ENCODE data around the gene AJAP1.

The AJAP1 gene

GRCh38 chr1:4634793-4635406, 19.5 kb upstream of the AJAP1 start:
- H3K9me3 Mint-ChIP-seq = no peaks in the 10 kb centered on the region
- ATAC-seq (replicated peaks; ENCODE audit: extremely low read depth, poor library complexity, severe bottlenecking) = no peak
- H3K36me3 Mint-ChIP-seq (ENCODE audit: insufficient read depth) = peaks cover under 1% of the 10 kb centered on the region
- DNase-seq (ENCODE audit: low spot score in 2 of 2) = no peak
- H3K4me3 Mint-ChIP-seq = no peak overlapping the region
- H3K27ac Mint-ChIP-seq (ENCODE audit: low read depth) = no peak overlapping the region
- H3K27me3 Mint-ChIP-seq = peaks cover 20% of the 10 kb centered on the region
- H3K4me1 Mint-ChIP-seq = no peaks in the 10 kb centered on the region

DNA sequence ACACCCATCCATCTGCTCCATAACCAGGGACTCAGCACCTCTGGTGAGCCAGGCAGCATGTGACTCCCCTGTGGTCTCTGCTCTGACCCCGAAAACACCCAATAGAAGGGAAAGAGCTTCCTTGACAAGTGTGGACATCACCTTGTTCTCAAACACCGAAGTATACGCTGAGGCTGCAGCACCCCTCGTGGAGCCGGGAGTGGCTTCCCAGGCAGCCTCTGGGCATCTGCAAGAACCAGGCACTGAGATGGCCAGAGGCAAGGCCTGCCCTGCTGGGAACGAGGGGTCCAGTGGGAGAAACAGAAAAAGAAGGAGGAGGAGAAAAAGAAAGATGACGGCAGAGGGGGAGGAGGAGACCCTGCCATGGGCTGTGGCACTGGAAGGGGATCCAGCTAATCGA, 18.2 kb upstream of the AJAP1 start:
- no peaks in the 10 kb centered on the region for H3K4me1 Mint-ChIP-seq
- H3K36me3 Mint-ChIP-seq (ENCODE audit: insufficient read depth) = no peaks in the 10 kb centered on the region
- H3K27me3 Mint-ChIP-seq = peaks cover 29% of the 10 kb centered on the region
- H3K4me3 Mint-ChIP-seq = no peak overlapping the region
- ATAC-seq (replicated peaks; ENCODE audit: extremely low read depth, poor library complexity, severe bottlenecking) (no peak), DNase-seq (ENCODE audit: low spot score in 2 of 2) (no peak)
- no peak overlapping the region for H3K27ac Mint-ChIP-seq (ENCODE audit: low read depth)
- no peaks in the 10 kb centered on the region for H3K9me3 Mint-ChIP-seq

GRCh38 chr1:4636644-4637380, 17.6 kb upstream of the AJAP1 start:
- H3K27me3 Mint-ChIP-seq = peaks cover 29% of the 10 kb centered on the region

DNA sequence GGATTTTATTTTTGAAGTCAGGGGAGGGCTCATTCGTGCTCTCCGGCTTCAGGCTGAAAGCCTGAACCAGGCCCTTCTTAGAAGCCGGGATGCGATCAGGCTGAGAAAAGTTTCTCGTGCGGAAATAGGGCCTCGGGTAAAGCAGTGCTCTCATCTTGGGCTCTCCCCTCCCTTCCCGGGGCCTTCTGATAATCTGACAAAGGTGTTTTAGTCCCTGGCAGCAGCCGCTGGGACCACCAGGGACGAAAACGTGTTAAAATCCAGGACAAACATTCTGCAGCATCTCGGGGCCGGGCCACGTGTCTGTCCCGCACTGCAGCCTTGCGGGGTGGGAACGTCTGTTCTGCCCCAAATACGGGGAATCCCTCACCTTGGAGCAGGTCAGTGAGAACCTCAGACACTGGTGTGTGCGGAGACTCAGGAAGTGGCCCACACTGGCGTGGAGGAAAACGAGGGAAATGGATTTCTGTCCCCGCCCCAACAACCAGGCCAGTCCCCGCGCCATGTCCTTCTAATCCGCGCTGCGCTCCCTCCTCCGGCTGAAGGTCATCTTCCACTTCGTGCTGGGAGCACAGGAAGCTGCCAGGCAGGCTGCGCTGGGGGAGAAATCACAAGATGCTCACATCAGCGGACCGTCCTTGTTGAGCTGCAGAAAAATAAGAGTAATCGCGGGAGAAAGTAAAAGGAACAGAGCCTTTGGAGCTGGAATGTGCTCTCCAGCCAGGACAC, 16.6 kb upstream of the AJAP1 start:
- Mint-ChIP-seq H3K9me3 (no peaks in the 10 kb centered on the region), H3K27me3 (peaks cover 29% of the 10 kb centered on the region), H3K4me3 (no peak overlapping the region), H3K36me3 (ENCODE audit: insufficient read depth) (no peaks in the 10 kb centered on the region), H3K27ac (ENCODE audit: low read depth) (no peak overlapping the region), H3K4me1 (no peaks in the 10 kb centered on the region)
- ATAC-seq (replicated peaks; ENCODE audit: extremely low read depth, poor library complexity, severe bottlenecking) (no peak), DNase-seq (ENCODE audit: low spot score in 2 of 2) (no peak)

More at GRCh38 chr1:4636644-4637380, 17.6 kb upstream of the AJAP1 start:
- no peak for ATAC-seq (replicated peaks; ENCODE audit: extremely low read depth, poor library complexity, severe bottlenecking)
- H3K4me3 Mint-ChIP-seq = no peak overlapping the region
- no peaks in the 10 kb centered on the region for H3K36me3 Mint-ChIP-seq (ENCODE audit: insufficient read depth)
- H3K9me3 Mint-ChIP-seq = no peaks in the 10 kb centered on the region
- DNase-seq (ENCODE audit: low spot score in 2 of 2) = no peak
- no peak overlapping the region for H3K27ac Mint-ChIP-seq (ENCODE audit: low read depth)
- H3K4me1 Mint-ChIP-seq = no peaks in the 10 kb centered on the region

- Mint-ChIP-seq H3K36me3 (ENCODE audit: insufficient read depth) (no peaks in the 10 kb centered on the region), H3K4me3 (no peak overlapping the region), H3K27ac (ENCODE audit: low read depth) (no peak overlapping the region), H3K9me3 (no peaks in the 10 kb centered on the region), H3K27me3 (peaks cover 29% of the 10 kb centered on the region), H3K4me1 (no peaks in the 10 kb centered on the region)
- DNase-seq (ENCODE audit: low spot score in 2 of 2) = no peak
- ATAC-seq (replicated peaks; ENCODE audit: extremely low read depth, poor library complexity, severe bottlenecking) = no peak
Measured at GRCh38 chr1:4638345-4638729, 16.1 kb upstream of the AJAP1 start.

GRCh38 chr1:4640931-4641330, 13.5 kb upstream of the AJAP1 start:
- H3K4me1 Mint-ChIP-seq = no peaks in the 10 kb centered on the region
- H3K36me3 Mint-ChIP-seq (ENCODE audit: insufficient read depth) = no peaks in the 10 kb centered on the region
- H3K27me3 Mint-ChIP-seq = peaks cover 28% of the 10 kb centered on the region
- no peak for DNase-seq (ENCODE audit: low spot score in 2 of 2)
- H3K27ac Mint-ChIP-seq (ENCODE audit: low read depth) = no peak overlapping the region
- no peak overlapping the region for H3K4me3 Mint-ChIP-seq
- ATAC-seq (replicated peaks; ENCODE audit: extremely low read depth, poor library complexity, severe bottlenecking) = no peak
- no peaks in the 10 kb centered on the region for H3K9me3 Mint-ChIP-seq

DNA sequence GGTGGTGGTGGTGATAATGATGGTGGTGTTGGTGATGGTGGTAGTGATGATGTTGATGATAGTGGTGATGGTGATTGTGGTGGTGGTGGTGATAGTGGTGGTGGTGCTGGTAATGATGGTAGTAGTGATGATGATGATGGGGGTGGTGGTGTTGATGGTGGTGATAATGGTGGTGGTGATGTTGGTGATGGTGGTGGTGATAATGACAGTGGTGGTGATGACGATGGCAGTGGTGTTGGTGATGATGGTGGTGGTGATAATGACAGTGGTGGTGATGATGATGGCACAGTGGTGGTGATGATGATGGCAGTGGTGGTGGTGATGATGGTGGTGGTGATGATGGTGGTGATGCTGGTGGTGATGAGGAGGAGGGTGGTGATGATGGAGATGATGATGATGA, 7.0 kb upstream of the AJAP1 start:
- H3K4me3 Mint-ChIP-seq = no peak overlapping the region
- no peaks in the 10 kb centered on the region for H3K9me3 Mint-ChIP-seq
- no peaks in the 10 kb centered on the region for H3K4me1 Mint-ChIP-seq
- no peak for ATAC-seq (replicated peaks; ENCODE audit: extremely low read depth, poor library complexity, severe bottlenecking)
- no peaks in the 10 kb centered on the region for H3K36me3 Mint-ChIP-seq (ENCODE audit: insufficient read depth)
- DNase-seq (ENCODE audit: low spot score in 2 of 2) = no peak
- H3K27me3 Mint-ChIP-seq = no peaks in the 10 kb centered on the region
- H3K27ac Mint-ChIP-seq (ENCODE audit: low read depth) = no peak overlapping the region

GRCh38 chr1:4648657-4649056, 5.8 kb upstream of the AJAP1 start:
- no peaks in the 10 kb centered on the region for H3K9me3 Mint-ChIP-seq
- H3K4me1 Mint-ChIP-seq = no peaks in the 10 kb centered on the region
- no peak overlapping the region for H3K4me3 Mint-ChIP-seq
- no peaks in the 10 kb centered on the region for H3K27me3 Mint-ChIP-seq
- H3K36me3 Mint-ChIP-seq (ENCODE audit: insufficient read depth) = no peaks in the 10 kb centered on the region
- DNase-seq (ENCODE audit: low spot score in 2 of 2) (no peak), ATAC-seq (replicated peaks; ENCODE audit: extremely low read depth, poor library complexity, severe bottlenecking) (no peak)
- no peak overlapping the region for H3K27ac Mint-ChIP-seq (ENCODE audit: low read depth)

DNA sequence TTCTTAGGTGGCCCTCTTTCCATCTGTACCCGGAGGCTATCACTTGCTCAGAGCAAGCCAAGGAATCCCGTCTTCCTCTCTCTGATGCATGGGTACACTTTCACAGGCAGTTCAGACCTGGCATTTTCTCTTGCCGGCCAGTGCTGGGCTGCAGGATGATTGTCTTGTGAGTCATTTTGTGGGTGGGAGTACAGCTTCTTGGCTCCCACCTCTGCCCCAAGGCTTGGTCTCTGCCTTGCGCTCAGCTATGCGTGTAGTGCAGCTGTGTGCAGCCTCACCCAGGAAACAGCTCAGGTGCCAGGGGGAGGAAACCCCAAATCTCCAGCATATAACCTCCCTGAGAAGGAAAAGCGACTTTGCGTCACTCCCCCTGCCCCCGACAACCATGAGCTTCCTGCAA, 3.9 kb upstream of the AJAP1 start:
- no peak overlapping the region for H3K27ac Mint-ChIP-seq (ENCODE audit: low read depth)
- no peaks in the 10 kb centered on the region for H3K9me3 Mint-ChIP-seq
- no peak overlapping the region for H3K4me3 Mint-ChIP-seq
- H3K27me3 Mint-ChIP-seq = no peaks in the 10 kb centered on the region
- H3K36me3 Mint-ChIP-seq (ENCODE audit: insufficient read depth) = no peaks in the 10 kb centered on the region
- ATAC-seq (replicated peaks; ENCODE audit: extremely low read depth, poor library complexity, severe bottlenecking) (no peak), DNase-seq (ENCODE audit: low spot score in 2 of 2) (no peak)
- H3K4me1 Mint-ChIP-seq = no peaks in the 10 kb centered on the region

DNA sequence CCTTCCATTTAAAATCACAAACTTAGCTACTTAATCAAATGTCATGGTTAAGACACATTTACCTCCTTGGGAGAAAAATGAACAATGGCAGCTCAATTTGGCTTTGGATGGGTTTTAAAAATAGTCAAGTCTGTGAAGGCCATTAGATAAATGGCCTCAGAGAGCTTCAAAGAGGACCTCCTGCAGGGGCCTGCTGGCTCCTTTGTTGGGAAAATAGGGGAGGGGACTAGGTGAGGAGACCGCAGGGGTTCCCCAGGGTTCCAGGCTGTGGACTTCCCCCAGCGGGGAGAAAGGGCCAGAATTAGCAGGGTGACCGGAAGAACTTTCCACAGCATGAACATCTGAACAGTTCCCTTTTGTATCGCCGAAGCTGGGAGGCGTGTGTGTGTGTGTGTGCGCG, 3.4 kb upstream of the AJAP1 start:
- Mint-ChIP-seq H3K36me3 (ENCODE audit: insufficient read depth) (no peaks in the 10 kb centered on the region), H3K4me1 (no peaks in the 10 kb centered on the region), H3K27ac (ENCODE audit: low read depth) (no peak overlapping the region), H3K9me3 (no peaks in the 10 kb centered on the region), H3K4me3 (no peak overlapping the region), H3K27me3 (peaks cover under 1% of the 10 kb centered on the region)
- ATAC-seq (replicated peaks; ENCODE audit: extremely low read depth, poor library complexity, severe bottlenecking) (no peak), DNase-seq (ENCODE audit: low spot score in 2 of 2) (no peak)

DNA sequence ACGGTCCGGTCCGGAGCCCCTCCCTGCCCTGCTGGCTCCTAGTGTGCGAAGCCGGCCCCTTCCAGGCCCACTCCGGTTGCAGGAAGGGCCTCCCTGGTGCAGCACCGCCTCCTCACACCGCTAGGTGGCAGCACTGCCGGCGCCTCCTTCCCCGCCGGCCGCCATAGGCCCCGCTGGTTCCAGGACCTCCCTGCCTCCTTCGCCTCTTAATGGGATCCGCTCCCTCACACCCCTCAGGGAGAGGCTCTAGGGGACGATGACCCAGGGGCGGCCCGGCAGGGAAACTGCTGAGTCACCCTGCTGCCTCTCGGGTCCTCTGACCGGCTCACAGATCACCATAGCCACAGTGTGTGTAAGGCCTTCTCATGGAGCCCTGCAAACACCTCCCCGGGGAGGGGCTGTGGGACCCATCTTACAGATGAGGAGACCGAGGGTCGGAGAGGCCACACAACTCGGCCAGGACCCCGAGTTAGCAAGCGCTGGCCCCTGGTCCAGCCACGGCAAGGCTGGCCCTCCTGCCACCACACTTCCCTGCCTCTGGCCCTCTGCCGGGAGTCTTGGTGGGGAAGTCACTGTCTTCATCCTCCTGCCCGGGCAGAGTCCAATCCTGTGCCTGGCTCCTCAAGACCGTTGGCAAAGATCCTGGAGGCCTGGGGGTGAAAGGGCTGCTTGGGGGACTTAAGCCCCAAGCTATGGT, 1.6 kb upstream of the AJAP1 start:
- H3K36me3 Mint-ChIP-seq (ENCODE audit: insufficient read depth) = no peaks in the 10 kb centered on the region
- no peak for ATAC-seq (replicated peaks; ENCODE audit: extremely low read depth, poor library complexity, severe bottlenecking)
- H3K4me3 Mint-ChIP-seq = no peak overlapping the region

DNA sequence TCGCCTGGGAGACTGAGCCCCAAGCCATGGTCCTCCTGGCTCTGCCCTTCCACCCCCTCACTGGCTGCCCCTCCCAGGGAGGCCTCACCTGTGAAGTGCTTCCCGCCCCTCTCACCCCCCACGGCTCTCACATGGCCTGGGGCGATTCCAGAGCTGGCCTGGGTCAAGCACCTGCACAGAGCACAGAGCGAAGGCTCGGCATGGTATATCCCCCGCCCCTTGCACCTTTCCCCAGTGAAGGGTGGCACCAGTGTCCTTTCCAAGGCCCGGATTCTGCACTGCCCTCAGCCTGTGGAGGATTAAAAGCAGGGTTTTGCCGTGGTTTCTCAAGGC, 1.1 kb upstream of the AJAP1 start:
- Mint-ChIP-seq H3K27me3 (peaks cover 23% of the 10 kb centered on the region), H3K36me3 (ENCODE audit: insufficient read depth) (no peaks in the 10 kb centered on the region), H3K4me1 (no peaks in the 10 kb centered on the region), H3K4me3 (no peak overlapping the region), H3K27ac (ENCODE audit: low read depth) (no peak overlapping the region), H3K9me3 (no peaks in the 10 kb centered on the region)
- DNase-seq (ENCODE audit: low spot score in 2 of 2) = no peak
- ATAC-seq (replicated peaks; ENCODE audit: extremely low read depth, poor library complexity, severe bottlenecking) = no peak

More for the DNA sequence above, 1.6 kb upstream of the AJAP1 start:
- peak; percentile 25 to 41 for DNase-seq (ENCODE audit: low spot score in 2 of 2)
- Mint-ChIP-seq H3K27me3 (peaks cover 18% of the 10 kb centered on the region), H3K9me3 (no peaks in the 10 kb centered on the region), H3K4me1 (no peaks in the 10 kb centered on the region), H3K27ac (ENCODE audit: low read depth) (no peak overlapping the region)
